Right ventricle myocardium inferior (tissue), 1 donor: ENCODE data around the gene EXOC4. TPM values are rescaled to one million over a fixed set of nuclear protein-coding genes. Genes with fewer than 3 reads are reported as not detected.

Experiments used
- ATAC-seq: fragments of 200-7000 bp; cut with Tn5 transposase; one replicate; pipeline ENCODE4 v1.9.1; 2020; ENCODE audit warnings: mild to moderate bottlenecking, moderate library complexity
- DNase-seq: peaks from one replicate; pipeline ENCODE4 v3.0.0; 2021; ENCODE audit errors: missing footprints
- intact Hi-C: fragments of 100-400 bp; cut with DNase I; formaldehyde crosslinking; loops from one replicate; pipeline ENCODE4 v1.11.0; 2022
- total RNA-seq: library from RNA; stranded (reverse); fragmentation: NEBNext Ultra II Directional; extraction: Animal tissue kit (Norgen Biotek cat#: 25700); gene quantifications from one replicate; pipeline ENCODE4 v1.2.1, GENCODE V29; 2021
- donor health status: DM: no; HTN: yes; CAD: no; lungs with severe emphysema.

The EXOC4 gene
- total RNA-seq, 1 donor from 2014 or later: 36.8 TPM

- DNase-seq (no peak), ATAC-seq (no peak)
- intact Hi-C loops: no loop called here
These were observed 679.7 kb downstream of the EXOC4 start for GRCh38 chr7:133932591-133932990.

GRCh38 chr7:133934262-133934976 is 681.5 kb downstream of the EXOC4 start:
- DNase-seq (no peak), ATAC-seq (no peak)
- intact Hi-C loops: no loop called here

GRCh38 chr7:133934977-133935330 is 682.1 kb downstream of the EXOC4 start:
- intact Hi-C loops: no loop called here
- DNase-seq (no peak), ATAC-seq (no peak)

GRCh38 chr7:133936074-133936473 is 683.2 kb downstream of the EXOC4 start:
- ATAC-seq: no peak
- DNase-seq: no peak
- intact Hi-C loops: no loop called here

GRCh38 chr7:133937786-133938185 is 684.9 kb downstream of the EXOC4 start:
- intact Hi-C loops: no loop called here
- ATAC-seq (no peak), DNase-seq (no peak)

GRCh38 chr7:133940368-133940767 is 687.5 kb downstream of the EXOC4 start:
- intact Hi-C loops: no loop called here
- DNase-seq: no peak
- no peak for ATAC-seq

GRCh38 chr7:133941496-133941895 is 688.6 kb downstream of the EXOC4 start:
- ATAC-seq (no peak), DNase-seq (no peak)
- intact Hi-C loops: no loop called here

- intact Hi-C loops: no loop called here
- DNase-seq: no peak
- ATAC-seq: no peak
These were observed 692.6 kb downstream of the EXOC4 start for GRCh38 chr7:133945497-133945896.

GRCh38 chr7:133947458-133948254 is 694.8 kb downstream of the EXOC4 start:
- intact Hi-C loops: no loop called here

GRCh38 chr7:133948588-133948987 is 695.7 kb downstream of the EXOC4 start:
- ATAC-seq (no peak), DNase-seq (no peak)
- intact Hi-C loops: no loop called here

More at GRCh38 chr7:133947458-133948254, 694.8 kb downstream of the EXOC4 start:
- no peak for DNase-seq
- no peak for ATAC-seq

GRCh38 chr7:133950855-133951254 is 698.0 kb downstream of the EXOC4 start:
- intact Hi-C loops: no loop called here
- no peak for DNase-seq
- ATAC-seq: no peak

GRCh38 chr7:133955208-133955607 is 702.3 kb downstream of the EXOC4 start:
- intact Hi-C loops: no loop called here

GRCh38 chr7:133957845-133958244 is 705.0 kb downstream of the EXOC4 start:
- DNase-seq (no peak), ATAC-seq (no peak)
- intact Hi-C loops: no loop called here

More at GRCh38 chr7:133955208-133955607, 702.3 kb downstream of the EXOC4 start:
- ATAC-seq (no peak), DNase-seq (no peak)

- ATAC-seq: no peak
- DNase-seq: no peak
- intact Hi-C loops: no loop called here
These were observed 705.9 kb downstream of the EXOC4 start for GRCh38 chr7:133958822-133959221.

GRCh38 chr7:133959505-133959904 is 706.6 kb downstream of the EXOC4 start:
- no peak for DNase-seq
- intact Hi-C loops: no loop called here
- no peak for ATAC-seq

- ATAC-seq (no peak), DNase-seq (no peak)
- intact Hi-C loops: no loop called here
These were observed 708.8 kb downstream of the EXOC4 start for GRCh38 chr7:133961724-133962123.

GRCh38 chr7:133962646-133963045 is 709.8 kb downstream of the EXOC4 start:
- intact Hi-C loops: no loop called here
- no peak for DNase-seq

GRCh38 chr7:133963629-133964028 is 710.8 kb downstream of the EXOC4 start:
- intact Hi-C loops: no loop called here
- DNase-seq (no peak), ATAC-seq (no peak)

More at GRCh38 chr7:133962646-133963045, 709.8 kb downstream of the EXOC4 start:
- ATAC-seq: no peak

- ATAC-seq: no peak
- intact Hi-C loops: no loop called here
- no peak for DNase-seq
These were observed 718.7 kb downstream of the EXOC4 start for GRCh38 chr7:133971625-133972024.

GRCh38 chr7:133973710-133974109 is 720.8 kb downstream of the EXOC4 start:
- ATAC-seq (no peak), DNase-seq (no peak)
- intact Hi-C loops: no loop called here
